HG03025 (cell line): ENCODE data around the gene TM9SF2.
"Not testable (repeated sequence)": the region's sequence is repeated elsewhere in the genome, so short reads cannot be mapped to it uniquely, and the experiment has no call there.

Source experiments
- ATAC-seq: cut with Tn5 transposase; IDR thresholded peaks from one replicate; pipeline ENCODE4 v1.9.1; 2021; ENCODE audit warnings: mild to moderate bottlenecking, moderate library complexity; ENCODE audit not compliant: unreplicated experiment, low FRiP score

Gene TM9SF2, protein sequence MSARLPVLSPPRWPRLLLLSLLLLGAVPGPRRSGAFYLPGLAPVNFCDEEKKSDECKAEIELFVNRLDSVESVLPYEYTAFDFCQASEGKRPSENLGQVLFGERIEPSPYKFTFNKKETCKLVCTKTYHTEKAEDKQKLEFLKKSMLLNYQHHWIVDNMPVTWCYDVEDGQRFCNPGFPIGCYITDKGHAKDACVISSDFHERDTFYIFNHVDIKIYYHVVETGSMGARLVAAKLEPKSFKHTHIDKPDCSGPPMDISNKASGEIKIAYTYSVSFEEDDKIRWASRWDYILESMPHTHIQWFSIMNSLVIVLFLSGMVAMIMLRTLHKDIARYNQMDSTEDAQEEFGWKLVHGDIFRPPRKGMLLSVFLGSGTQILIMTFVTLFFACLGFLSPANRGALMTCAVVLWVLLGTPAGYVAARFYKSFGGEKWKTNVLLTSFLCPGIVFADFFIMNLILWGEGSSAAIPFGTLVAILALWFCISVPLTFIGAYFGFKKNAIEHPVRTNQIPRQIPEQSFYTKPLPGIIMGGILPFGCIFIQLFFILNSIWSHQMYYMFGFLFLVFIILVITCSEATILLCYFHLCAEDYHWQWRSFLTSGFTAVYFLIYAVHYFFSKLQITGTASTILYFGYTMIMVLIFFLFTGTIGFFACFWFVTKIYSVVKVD

DNA sequence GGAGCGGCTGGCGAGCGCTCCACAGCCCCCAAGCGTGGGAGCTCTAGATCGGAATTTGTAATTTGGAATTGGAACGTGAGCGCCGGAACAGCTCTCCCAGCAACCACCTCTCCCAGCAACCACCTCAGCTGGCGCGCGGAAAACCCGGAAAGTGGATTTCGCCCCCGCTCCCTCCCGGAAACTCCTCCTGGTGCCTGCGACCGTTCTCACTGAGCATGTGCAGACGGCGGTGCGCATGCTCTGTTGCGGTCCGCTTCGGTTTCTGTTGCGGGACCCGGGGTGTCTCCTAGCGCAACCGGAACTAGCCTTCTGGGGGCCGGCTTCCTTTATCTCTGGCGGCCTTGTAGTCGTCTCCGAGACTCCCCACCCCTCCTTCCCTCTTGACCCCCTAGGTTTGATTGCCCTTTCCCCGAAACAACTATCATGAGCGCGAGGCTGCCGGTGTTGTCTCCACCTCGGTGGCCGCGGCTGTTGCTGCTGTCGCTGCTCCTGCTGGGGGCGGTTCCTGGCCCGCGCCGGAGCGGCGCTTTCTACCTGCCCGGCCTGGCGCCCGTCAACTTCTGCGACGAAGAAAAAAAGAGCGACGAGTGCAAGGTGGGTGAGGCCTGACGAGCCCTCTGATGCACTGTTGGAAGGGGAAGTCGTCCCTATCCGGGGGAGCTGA, at the start of gene TM9SF2:
Gene TM9SF2, plus strand, starts transcription at position 289 of the 664 bp plus-strand sequence. Its CDS starts 135 bp downstream, at position 424.
- peak; percentile 60 for ATAC-seq

DNA sequence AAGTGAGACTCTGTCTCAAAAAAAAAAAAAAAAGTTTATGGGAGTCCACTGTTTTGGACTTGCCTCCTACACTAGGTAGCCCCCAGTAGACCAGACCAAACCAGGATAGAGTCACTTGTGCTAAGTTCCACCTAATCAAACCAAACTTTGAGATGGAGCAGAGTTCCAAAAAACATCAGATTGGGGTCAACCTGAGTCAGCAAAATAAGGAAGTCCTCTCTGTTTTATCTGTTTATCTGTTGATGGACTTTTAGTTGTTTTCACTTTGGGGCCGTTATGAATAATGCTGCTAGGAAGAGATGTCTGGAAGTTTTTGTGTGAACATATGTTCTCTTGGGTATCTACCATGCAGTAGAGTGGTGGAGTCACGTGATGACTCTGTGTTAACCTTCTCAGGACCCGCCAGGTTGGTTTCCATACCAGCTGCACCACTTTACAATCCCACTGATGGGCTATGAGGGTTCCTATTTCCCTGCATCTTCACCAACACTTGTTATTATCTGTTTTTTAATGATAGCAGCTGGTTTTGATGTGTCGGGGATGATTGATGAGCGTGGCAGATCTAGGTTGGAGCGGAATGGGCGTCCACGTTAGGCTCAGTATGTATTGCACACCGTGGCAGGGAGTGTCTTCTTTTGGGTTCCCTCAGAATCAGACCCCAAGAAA, 46.6 kb upstream of the TM9SF2 start:
- ATAC-seq: no peak

DNA sequence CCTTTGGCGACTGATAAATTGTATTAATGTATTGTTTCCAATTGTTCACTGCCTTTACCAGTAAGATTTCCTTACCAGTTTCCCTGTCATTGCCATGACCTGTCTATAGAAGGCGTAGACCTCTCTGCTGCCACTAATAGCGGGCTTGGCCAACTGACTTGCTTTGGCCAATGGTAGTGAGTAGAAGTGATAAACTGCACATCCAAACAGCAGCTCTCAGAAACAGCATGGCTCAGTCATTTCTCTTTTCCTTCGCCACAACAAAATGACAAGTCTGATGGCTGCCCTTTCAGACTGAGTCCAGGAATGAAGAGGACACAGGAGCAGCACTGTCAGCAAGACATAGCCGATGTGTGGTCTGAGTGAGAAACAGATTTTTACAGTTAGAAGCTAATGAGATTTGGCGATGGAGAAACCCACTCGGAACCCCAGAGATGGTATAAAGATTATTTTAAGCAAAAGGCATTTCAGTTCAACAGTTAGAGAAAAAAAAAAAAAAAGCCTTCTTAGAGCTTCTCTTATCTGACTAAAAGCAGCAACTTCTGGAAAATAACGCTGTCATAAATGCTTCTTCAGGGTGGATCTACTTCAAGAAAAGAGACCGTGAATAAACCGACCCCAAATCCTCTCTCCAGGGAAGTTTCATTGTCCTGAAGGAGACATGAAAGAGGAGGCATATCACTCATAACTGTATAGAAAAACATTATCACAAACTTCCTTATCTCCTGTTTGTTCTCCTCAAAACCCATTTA, 42.0 kb upstream of the TM9SF2 start:
- no peak for ATAC-seq

DNA sequence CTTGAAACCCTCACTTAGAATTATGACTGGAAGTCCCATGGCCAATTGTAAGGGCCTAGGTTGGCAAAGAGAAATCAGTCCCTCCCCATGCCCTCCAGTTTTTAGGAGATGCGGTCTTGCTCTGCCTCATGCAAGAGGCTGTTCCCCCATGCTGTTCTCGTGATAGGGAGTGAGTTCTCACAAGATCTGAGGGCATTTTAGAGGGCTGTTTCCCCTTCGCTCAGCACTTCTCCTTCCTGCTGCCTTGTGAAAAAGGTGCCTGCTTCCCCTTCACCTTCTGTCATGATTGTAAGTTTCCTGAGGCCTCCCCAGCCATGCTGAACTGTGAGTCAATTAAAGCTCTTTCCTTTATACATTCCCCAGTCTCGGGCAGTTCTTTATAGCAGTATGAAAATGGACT, 40.5 kb upstream of the TM9SF2 start:
- not testable (repeated sequence) for ATAC-seq

- no peak for ATAC-seq
Measured at GRCh38 chr13:99463646-99464397, 37.5 kb upstream of the TM9SF2 start.

DNA sequence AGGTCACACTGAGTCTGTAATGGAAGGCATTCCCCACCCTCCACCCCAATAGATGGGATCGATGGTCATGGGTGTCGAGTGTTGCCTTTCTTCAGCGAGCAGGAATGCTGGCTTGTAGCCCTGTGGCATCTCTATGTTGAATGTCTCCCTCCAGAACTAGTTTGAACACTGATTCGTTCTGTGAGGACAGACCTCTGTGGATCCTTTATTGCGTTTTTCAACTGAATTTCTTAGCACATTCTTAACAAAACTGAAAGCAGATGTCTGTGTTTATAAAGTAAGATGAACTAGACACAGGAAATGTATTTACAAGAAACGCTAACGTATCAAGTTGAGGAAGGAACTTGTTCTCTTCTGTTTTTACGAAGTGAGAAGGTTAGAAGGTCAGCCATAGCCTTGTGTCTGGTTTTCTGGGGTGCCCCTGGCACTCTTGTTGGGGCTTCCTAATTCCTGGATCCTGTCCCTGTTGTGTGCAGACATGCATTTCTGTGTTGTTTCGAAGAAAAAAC, 36.8 kb upstream of the TM9SF2 start:
- no peak for ATAC-seq

- ATAC-seq: no peak
Measured at GRCh38 chr13:99465454-99465853, 35.8 kb upstream of the TM9SF2 start.

- no peak for ATAC-seq
Measured at GRCh38 chr13:99467764-99468163, 33.5 kb upstream of the TM9SF2 start.

DNA sequence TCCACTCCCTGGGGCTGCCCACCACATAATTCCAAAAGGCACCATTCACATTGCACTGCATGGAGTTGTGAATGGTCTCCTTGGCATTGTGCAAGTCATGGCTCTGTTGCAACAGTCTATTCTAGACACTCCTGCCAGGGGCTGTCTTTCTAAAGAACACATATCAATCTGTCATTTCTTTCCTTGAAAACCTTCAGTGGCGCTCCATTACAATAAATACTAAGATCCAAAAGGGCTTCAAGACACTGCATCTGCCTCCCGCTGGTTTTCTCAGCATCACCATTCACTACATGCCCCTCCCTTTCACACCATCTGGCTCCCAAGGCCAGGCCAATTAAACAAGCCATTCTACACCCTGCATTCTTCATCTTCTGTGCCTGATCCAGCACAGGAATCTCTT, 32.2 kb upstream of the TM9SF2 start:
- ATAC-seq: no peak

GRCh38 chr13:99470027-99470426, 31.2 kb upstream of the TM9SF2 start:
- no peak for ATAC-seq

DNA sequence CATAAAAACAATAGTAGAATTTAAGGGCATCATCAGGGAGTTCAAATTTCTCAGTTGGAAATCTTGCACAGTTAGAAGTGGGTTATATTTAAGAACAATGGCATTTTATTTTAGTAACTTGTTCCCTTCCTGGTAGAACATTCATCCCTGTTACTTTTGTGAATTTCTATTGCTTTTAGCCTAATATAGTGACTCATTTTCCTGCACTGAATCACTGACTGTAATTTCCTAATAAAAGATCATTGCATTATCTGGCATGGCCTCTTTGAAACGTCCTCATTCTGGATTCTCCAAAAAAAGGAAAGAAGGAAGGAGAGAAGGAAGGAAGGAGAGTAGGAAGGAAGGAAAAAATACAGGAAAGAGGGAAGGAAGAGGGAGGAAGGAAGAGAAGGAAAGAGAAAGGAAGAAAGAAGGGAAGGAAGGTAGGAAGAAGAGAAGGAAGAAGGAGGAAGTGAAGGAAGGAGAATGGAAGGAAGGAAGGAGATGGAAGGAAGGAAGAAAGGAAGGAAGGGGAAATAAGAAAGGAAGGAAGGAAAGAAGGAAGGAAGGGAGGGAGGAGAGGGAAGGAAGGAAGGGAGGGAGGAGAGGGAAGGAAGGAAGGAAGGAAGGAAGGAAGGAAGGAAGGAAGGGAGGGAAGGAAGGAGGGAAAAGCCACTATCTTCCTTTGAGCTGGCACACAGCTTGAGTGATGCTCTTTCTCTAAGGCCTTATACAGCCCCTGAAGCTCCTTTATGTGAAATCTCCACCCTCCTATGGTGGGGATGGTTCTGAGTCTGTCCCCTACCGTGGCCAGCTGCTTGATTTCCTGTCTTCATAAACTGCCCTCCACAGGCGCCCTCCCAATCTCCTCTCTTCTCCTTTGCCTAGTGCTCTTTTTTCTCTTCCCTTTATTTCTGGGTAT, 29.8 kb upstream of the TM9SF2 start:
- no peak for ATAC-seq

- ATAC-seq: no peak
Measured at GRCh38 chr13:99472122-99472440, 29.2 kb upstream of the TM9SF2 start.

DNA sequence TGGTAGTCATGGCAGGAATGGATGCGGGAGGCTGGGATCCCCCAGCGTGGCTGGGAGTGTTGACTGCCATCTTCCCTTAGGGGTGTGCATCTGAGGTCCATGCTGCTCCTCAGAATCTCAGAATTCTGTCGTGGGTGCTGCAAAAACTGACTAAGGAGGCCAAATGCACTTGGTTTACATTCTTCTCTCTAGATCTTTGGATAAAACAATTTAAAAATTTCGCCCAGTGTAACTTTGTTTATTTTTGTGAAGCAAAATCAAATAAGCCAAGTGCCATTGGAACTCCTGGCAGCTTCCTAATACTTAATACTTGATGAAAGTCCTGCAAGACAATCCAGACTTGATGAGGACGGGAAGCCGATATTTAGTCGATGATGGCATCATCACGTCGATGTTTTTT, 27.8 kb upstream of the TM9SF2 start:
- no peak for ATAC-seq

- ATAC-seq: no peak
Measured at GRCh38 chr13:99476648-99477047, 24.6 kb upstream of the TM9SF2 start.

DNA sequence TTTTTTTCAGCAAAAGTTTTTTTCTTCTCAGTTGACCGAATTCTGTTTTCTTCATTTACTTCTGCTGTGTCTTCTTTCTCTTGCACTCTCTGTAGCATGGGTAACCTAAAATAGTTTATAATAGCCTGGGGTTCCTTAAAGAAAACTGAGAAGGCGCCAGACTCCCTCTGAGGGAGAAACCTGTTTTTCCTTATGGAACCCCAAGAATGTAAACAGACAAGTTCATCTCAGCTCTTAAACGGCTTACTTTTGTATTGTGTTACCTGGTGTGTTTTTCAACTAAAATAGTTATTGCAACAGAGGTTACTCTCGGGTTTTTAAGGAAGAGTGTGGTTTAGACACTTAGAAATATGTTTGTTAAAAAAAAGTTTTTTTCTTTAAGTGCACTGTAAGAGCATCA, 23.8 kb upstream of the TM9SF2 start:
- no peak for ATAC-seq

- no peak for ATAC-seq
Measured at GRCh38 chr13:99481366-99481765, 19.9 kb upstream of the TM9SF2 start.

GRCh38 chr13:99484473-99484872, 16.8 kb upstream of the TM9SF2 start:
- no peak for ATAC-seq

DNA sequence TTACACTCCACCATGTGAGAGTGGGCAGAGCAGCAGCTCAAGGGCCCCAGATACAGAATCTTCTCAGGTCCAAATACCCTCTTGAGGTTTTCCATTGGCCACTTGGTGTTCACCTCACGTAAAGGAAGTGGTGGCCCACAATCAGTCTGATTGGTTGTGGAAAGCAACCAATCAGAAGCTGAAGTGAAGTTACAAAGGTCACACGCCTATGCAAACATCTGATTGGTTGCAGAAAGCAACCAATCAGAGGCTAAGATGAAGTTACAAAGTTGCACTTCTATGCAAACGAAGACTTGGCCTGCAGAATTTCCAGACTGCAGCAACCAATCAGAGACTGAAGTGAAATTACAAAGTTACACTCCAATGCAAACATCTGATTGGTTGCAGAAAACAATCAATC, 14.3 kb upstream of the TM9SF2 start:
- no peak for ATAC-seq

DNA sequence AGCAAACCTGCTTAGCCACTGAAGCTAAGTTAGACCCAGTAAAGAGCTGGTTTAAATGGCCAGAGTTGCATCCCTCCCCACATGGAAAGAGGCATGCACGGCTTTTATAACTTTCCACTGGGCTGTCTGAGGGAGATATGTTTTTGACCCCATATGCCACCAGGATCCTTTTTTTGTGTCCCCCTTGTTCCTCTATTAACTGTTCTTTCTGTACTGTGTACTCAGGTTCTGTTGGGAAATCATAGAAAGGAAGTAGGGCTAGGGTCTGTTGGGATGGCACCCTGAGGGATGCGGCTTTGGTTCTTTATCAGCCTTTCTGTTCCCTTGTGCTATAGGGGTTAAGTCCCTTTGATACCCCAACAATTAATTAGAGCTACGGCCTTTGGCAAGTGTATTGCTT, 12.2 kb upstream of the TM9SF2 start:
- ATAC-seq: no peak
